CD8-positive, alpha-beta memory T cell (primary cell): ENCODE measurements around the gene EXPH5. TPM values are rescaled to one million over a fixed set of nuclear protein-coding genes. Genes with fewer than 3 reads are reported as not detected.

ENCODE experiments used
- CTCF ChIA-PET: fragments of 350-600 bp; sonication (Branson Sonifier 250); formaldehyde crosslinking; loops from one replicate; lab custom pipeline; 2021; ENCODE audit warnings: antibody characterized with exemption; lab: Charles Lee
- POLR2A ChIA-PET: fragments of 350-600 bp; sonication (Branson Sonifier 250); formaldehyde crosslinking; loops from one replicate; lab custom pipeline; 2021; ENCODE audit warnings: antibody characterized with exemption; lab: Charles Lee
- DNase-seq, 5 donors: peaks; one replicate each; pipeline versions ENCODE4 v3.0.0 to v3.0.0-alpha.2; 2020 to 2022; ENCODE audit warnings: mixed read lengths in 1 of 5
- H3K27ac ChIP-seq: one replicate; pipeline ENCODE4 v1.7.0; 2013; ENCODE audit warnings: low read depth, mild to moderate bottlenecking, low read length, moderate library complexity
- H3K27me3 ChIP-seq: 2 replicates; pipeline ENCODE4 v1.7.0; 2013; ENCODE audit warnings: low read length, mild to moderate bottlenecking; ENCODE audit not compliant: insufficient read depth, poor library complexity, severe bottlenecking
- H3K36me3 ChIP-seq: 2 replicates; pipeline ENCODE4 v1.7.0; 2013; ENCODE audit warnings: mild to moderate bottlenecking, low read length, moderate library complexity; ENCODE audit not compliant: insufficient read depth
- H3K4me1 ChIP-seq: 2 replicates; pipeline ENCODE4 v1.7.0; 2013; ENCODE audit warnings: mild to moderate bottlenecking, low read length, moderate library complexity; ENCODE audit not compliant: insufficient read depth
- H3K4me3 ChIP-seq: 2 replicates; pipeline ENCODE4 v1.7.0; 2013; ENCODE audit warnings: mild to moderate bottlenecking, low read length
- H3K9me3 ChIP-seq: 2 replicates; pipeline ENCODE4 v1.7.0; 2013; ENCODE audit warnings: mild to moderate bottlenecking, low read length
- H3K27ac Mint-ChIP-seq, 8 donors: one replicate each; pipeline ENCODE4 v1.8.0; 2020 to 2021; ENCODE audit warnings: mixed read lengths in 8 of 8, mild to moderate bottlenecking in 6 of 8, inconsistent platforms in 3 of 8, moderate library complexity in 3 of 8
- H3K27me3 Mint-ChIP-seq, 2 donors: one replicate each; pipeline ENCODE4 v1.8.0; 2020 to 2021; ENCODE audit warnings: mixed read lengths in 2 of 2, mild to moderate bottlenecking in 1 of 2, moderate library complexity in 1 of 2
- H3K36me3 Mint-ChIP-seq, 3 donors: one replicate each; pipeline ENCODE4 v1.8.0; 2020 to 2021; ENCODE audit warnings: mixed read lengths in 3 of 3, inconsistent platforms in 1 of 3, mild to moderate bottlenecking in 1 of 3
- H3K4me1 Mint-ChIP-seq, 3 donors: one replicate each; pipeline ENCODE4 v1.8.0; 2020 to 2021; ENCODE audit warnings: mixed read lengths in 3 of 3, inconsistent platforms in 1 of 3, mild to moderate bottlenecking in 1 of 3
- H3K4me3 Mint-ChIP-seq, 7 donors: one replicate each; pipeline ENCODE4 v1.8.0; 2020 to 2021; ENCODE audit warnings: mixed read lengths in 7 of 7, mild to moderate bottlenecking in 6 of 7, moderate library complexity in 4 of 7, inconsistent platforms in 2 of 7
- H3K9me3 Mint-ChIP-seq, 5 donors: one replicate each; pipeline ENCODE4 v1.8.0; 2020 to 2022; ENCODE audit warnings: mixed read lengths in 5 of 5, mild to moderate bottlenecking in 3 of 5, moderate library complexity in 2 of 5, inconsistent platforms in 1 of 5
- polyA plus RNA-seq: library from polyadenylated mRNA; unstranded; fragments of 300-500 nt; fragmentation: Illumina TruSeq; gene quantifications from one replicate; pipeline ENCODE4 v1.2.3, GENCODE V29; 2021
- total RNA-seq, 2 experiments: library from RNA; stranded (reverse); gene quantifications; one replicate each; pipeline ENCODE4 v1.2.3, GENCODE V29; 2021

The EXPH5 gene
- total and polyA plus RNA-seq, 3 experiments from 2014 or later, result 0.60 to 0.89 (median 0.85) TPM

DNA sequence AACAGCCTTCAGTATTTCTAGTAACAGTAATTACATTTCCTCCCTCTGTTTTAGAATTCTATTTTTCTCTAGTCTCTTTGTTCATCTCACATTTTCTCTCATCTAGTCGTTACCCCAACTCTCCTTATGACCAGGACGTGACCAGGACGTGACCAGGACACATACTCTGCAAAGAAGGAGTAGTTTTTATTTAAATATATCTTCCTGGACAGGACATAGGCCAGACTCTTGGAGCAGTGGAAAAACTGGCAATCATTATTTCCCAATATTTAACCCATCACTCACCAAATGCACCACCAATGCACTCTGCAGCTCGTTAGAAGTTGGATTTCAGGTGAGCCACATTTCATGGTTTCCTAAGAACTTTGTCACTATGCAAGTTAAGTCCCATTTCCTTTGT is 55.1 kb downstream of the EXPH5 start:
- peaks cover 0 to 1% of the 10 kb centered on the region in 2 donors for H3K27me3 Mint-ChIP-seq
- POLR2A ChIA-PET, result no interaction called here
- no peaks in the 10 kb centered on the region for H3K36me3 ChIP-seq
- no peaks in the 10 kb centered on the region for H3K9me3 ChIP-seq
- no peak for DNase-seq
- H3K4me3 Mint-ChIP-seq, result peak overlapping the region in 1 of 7 donors; percentile 17
- H3K9me3 Mint-ChIP-seq, result no peaks in the 10 kb centered on the region
- peak overlapping the region in 2 of 8 donors; percentile 3 to 44 for H3K27ac Mint-ChIP-seq
- H3K4me1 ChIP-seq, result no peaks in the 10 kb centered on the region
- H3K27me3 ChIP-seq, result no peaks in the 10 kb centered on the region
- H3K36me3 Mint-ChIP-seq, result peaks cover 0 to 7% (median 0%) of the 10 kb centered on the region in 3 donors
- no peak overlapping the region for H3K4me3 ChIP-seq
- peaks cover 0 to 9% (median 7%) of the 10 kb centered on the region in 3 donors for H3K4me1 Mint-ChIP-seq
- CTCF ChIA-PET, result no interaction called here
- no peak overlapping the region for H3K27ac ChIP-seq

DNA sequence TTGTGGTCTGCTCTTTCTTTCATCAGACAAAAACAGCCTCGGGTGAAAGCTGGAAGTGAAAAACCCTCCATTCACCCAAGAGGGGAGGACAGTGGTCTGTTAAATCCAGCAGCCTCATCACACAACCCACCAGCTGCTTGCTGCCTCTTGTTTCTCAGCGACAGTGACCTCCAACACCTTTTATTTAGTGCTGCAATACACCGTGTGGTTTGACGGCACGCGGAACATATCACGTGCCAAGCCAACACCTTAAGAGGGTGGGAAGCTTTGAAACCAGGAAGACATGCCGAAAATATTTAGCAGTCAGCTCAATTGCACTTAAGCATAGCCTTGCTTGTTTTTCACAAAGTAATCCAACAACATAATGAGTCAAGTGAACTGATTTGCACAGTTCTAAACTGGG is 55.5 kb downstream of the EXPH5 start:
- H3K4me3 Mint-ChIP-seq, result peak overlapping the region in 5 of 7 donors; percentile 16 to 56 (median 29)
- CTCF ChIA-PET, result no interaction called here

DNA sequence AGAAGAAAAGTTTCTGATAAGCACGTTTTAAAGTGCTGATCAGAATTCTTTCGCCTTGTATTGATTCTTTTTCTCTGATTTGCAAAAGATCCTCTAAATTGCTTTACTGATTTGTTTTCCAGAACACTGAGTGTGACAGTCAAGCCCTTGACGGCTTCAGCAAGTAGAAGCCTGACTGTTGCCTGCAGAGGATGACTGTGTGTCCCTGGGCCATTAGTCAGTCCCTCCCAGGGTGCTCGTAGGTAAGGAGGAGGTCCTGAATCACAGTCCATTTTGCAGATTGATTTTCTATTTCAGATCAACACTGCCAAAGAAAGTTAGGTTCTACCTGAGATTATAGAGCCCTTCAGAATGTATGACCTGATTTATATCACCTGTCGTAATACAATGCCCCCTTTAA is 56.8 kb downstream of the EXPH5 start:
- no peaks in the 10 kb centered on the region for H3K9me3 ChIP-seq
- H3K27ac ChIP-seq, result no peak overlapping the region
- no peaks in the 10 kb centered on the region for H3K36me3 ChIP-seq
- no peak for DNase-seq
- H3K27ac Mint-ChIP-seq, result no peak overlapping the region
- H3K4me1 ChIP-seq, result no peaks in the 10 kb centered on the region
- H3K4me3 Mint-ChIP-seq, result no peak overlapping the region
- no peaks in the 10 kb centered on the region for H3K27me3 ChIP-seq
- ChIA-PET POLR2A (no interaction called here), CTCF (no interaction called here)
- peaks cover 0 to 1% of the 10 kb centered on the region in 2 donors for H3K27me3 Mint-ChIP-seq
- H3K4me3 ChIP-seq, result no peak overlapping the region
- peaks cover 0 to 11% (median 0%) of the 10 kb centered on the region in 3 donors for H3K36me3 Mint-ChIP-seq
- H3K9me3 Mint-ChIP-seq, result no peaks in the 10 kb centered on the region
- peaks cover 0 to 9% (median 7%) of the 10 kb centered on the region in 3 donors for H3K4me1 Mint-ChIP-seq

More for the DNA sequence above, 55.5 kb downstream of the EXPH5 start:
- DNase-seq, result peak in 4 of 5 donors; percentile 6 to 48 (median 14)
- no peak overlapping the region for H3K4me3 ChIP-seq
- Mint-ChIP-seq H3K9me3 (no peaks in the 10 kb centered on the region), H3K4me1 (peaks cover 0 to 9% (median 7%) of the 10 kb centered on the region in 3 donors), H3K36me3 (peaks cover 0 to 8% (median 0%) of the 10 kb centered on the region in 3 donors), H3K27ac (peak overlapping the region in 3 of 8 donors; percentile 10 to 26 (median 25)), H3K27me3 (peaks cover 0 to 1% of the 10 kb centered on the region in 2 donors)
- no peaks in the 10 kb centered on the region for H3K27me3 ChIP-seq
- no peak overlapping the region for H3K27ac ChIP-seq
- no peaks in the 10 kb centered on the region for H3K4me1 ChIP-seq
- POLR2A ChIA-PET, result no interaction called here
- H3K36me3 ChIP-seq, result no peaks in the 10 kb centered on the region
- no peaks in the 10 kb centered on the region for H3K9me3 ChIP-seq

DNA sequence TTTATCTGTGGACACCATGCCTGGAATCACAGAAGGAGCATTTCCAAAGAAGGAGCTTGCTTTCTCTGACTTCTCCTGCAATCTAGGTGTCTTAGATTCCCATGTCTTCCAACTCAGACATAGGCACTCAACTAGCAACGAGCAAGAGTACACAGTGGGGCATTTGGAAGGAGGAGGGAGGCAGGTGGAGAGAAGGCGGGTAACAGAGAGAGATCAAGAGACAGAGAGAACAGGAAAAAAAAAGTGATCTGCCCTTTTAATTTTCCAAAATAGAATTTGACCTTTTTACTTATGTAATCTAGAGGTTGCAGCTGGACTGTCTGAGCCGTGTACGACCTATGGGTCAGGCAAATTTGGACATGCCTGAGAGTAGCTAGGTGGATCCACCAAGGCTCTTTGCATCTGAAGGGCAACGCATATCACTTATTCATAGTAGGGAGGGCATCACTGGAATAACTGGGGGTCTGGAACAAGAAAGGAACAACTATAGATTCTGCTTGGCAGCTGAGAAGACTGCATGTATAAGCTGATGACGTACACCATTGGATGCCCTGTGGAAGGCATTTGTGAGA is 58.1 kb downstream of the EXPH5 start:
- no peaks in the 10 kb centered on the region for H3K9me3 Mint-ChIP-seq
- DNase-seq, result no peak
- Histone ChIP-seq H3K9me3 (no peaks in the 10 kb centered on the region), H3K27ac (no peak overlapping the region), H3K4me3 (no peak overlapping the region), H3K27me3 (no peaks in the 10 kb centered on the region), H3K4me1 (no peaks in the 10 kb centered on the region), H3K36me3 (no peaks in the 10 kb centered on the region)
- POLR2A ChIA-PET, result no interaction called here
- H3K36me3 Mint-ChIP-seq, result peaks cover 0 to 11% (median 0%) of the 10 kb centered on the region in 3 donors
- H3K27me3 Mint-ChIP-seq, result peaks cover 0 to 3% of the 10 kb centered on the region in 2 donors
- CTCF ChIA-PET, result no interaction called here
- peaks cover 0 to 9% (median 9%) of the 10 kb centered on the region in 3 donors for H3K4me1 Mint-ChIP-seq
- H3K27ac Mint-ChIP-seq, result no peak overlapping the region
- no peak overlapping the region for H3K4me3 Mint-ChIP-seq

DNA sequence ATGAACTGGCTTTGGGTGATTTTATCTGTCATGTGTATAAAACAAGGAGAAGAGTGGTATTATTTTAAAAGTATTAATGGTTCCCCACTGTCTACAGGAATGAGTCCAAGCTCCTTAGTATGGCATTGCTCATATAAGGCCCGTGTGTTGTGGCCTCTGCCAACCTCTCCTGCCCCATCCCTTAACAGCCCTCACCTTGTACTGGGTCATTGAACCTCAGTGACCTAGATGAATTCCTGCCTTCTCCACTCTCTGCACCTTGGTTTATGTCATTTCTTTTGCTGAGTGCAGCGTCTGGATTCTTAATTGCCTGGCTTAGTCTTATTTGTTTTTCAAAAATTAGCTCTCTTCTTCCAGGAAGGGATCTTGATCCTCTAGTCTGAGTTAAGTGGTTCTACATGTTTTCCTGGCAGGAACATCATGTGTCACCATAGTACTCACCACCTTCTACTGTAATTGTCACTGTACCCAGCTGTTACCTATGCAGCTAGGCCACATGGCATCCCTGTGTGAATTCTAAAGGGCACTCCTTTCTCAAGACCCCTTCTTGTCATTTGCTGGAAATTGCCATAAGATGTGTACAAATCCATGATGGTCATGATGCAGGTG is 59.2 kb downstream of the EXPH5 start:
- Mint-ChIP-seq H3K27me3 (peaks cover 0 to 3% of the 10 kb centered on the region in 2 donors), H3K36me3 (peaks cover 0 to 11% (median 0%) of the 10 kb centered on the region in 3 donors), H3K4me1 (peaks cover 0 to 9% (median 9%) of the 10 kb centered on the region in 3 donors), H3K4me3 (no peak overlapping the region), H3K27ac (no peak overlapping the region), H3K9me3 (no peaks in the 10 kb centered on the region)
- H3K27ac ChIP-seq, result no peak overlapping the region
- H3K4me3 ChIP-seq, result no peak overlapping the region
- ChIA-PET CTCF (no interaction called here), POLR2A (no interaction called here)
- H3K9me3 ChIP-seq, result no peaks in the 10 kb centered on the region
- no peaks in the 10 kb centered on the region for H3K4me1 ChIP-seq
- no peaks in the 10 kb centered on the region for H3K27me3 ChIP-seq
- DNase-seq, result no peak
- H3K36me3 ChIP-seq, result no peaks in the 10 kb centered on the region

DNA sequence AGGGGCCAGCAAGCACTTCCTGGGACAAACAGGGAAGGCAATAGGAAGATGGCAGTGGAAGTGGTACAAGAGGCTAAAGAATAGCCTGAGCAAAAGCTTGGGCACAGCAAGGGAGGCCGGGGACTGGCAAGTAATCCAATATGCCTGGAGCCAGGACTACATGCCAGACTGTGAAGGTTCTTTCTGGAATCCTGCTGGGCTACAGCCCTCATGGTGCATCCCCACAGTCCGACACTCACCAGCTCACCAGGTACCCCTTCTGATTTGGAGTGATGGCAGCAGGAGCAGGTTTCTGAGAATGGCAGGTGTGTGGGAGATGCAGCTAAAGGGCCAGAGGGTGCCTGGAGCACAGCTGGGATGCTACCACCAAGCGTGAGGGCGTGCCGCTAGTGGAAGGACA is 63.1 kb downstream of the EXPH5 start:
- ChIA-PET POLR2A (no interaction called here), CTCF (no interaction called here)
- Histone ChIP-seq H3K27ac (no peak overlapping the region), H3K4me1 (no peaks in the 10 kb centered on the region), H3K27me3 (no peaks in the 10 kb centered on the region), H3K36me3 (no peaks in the 10 kb centered on the region), H3K4me3 (no peak overlapping the region), H3K9me3 (no peaks in the 10 kb centered on the region)
- no peak overlapping the region for H3K4me3 Mint-ChIP-seq
- H3K9me3 Mint-ChIP-seq, result no peaks in the 10 kb centered on the region
- peaks cover 0 to 9% (median 0%) of the 10 kb centered on the region in 3 donors for H3K36me3 Mint-ChIP-seq
- H3K27ac Mint-ChIP-seq, result no peak overlapping the region
- H3K4me1 Mint-ChIP-seq, result peaks cover 0 to 2% (median 0%) of the 10 kb centered on the region in 3 donors
- peaks cover 0 to 7% of the 10 kb centered on the region in 2 donors for H3K27me3 Mint-ChIP-seq
- no peak for DNase-seq

DNA sequence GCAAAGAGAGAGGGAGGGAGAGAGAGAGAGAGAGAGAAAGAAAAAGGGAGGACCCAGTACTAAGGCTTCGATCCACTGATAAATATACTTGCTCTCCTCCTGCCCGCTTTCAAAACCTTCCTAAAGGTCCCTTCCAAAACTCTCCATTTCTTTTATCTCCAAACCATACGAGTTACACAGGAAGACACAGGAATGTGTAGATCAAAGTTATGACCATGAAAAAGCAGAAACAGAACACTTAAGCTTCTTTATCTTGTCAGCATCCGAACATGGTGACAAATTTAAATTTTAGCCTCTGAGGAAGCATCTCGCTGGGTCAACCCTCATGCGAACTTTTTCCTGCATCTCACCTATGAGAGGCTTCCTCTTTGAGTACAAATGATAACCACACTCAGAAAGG is 66.2 kb downstream of the EXPH5 start:
- peaks cover 0 to 2% (median 0%) of the 10 kb centered on the region in 3 donors for H3K4me1 Mint-ChIP-seq
- no peaks in the 10 kb centered on the region for H3K27me3 ChIP-seq
- no peak overlapping the region for H3K4me3 Mint-ChIP-seq
- H3K27me3 Mint-ChIP-seq, result peaks cover 4 to 13% of the 10 kb centered on the region in 2 donors
- DNase-seq, result no peak
- ChIA-PET POLR2A (no interaction called here), CTCF (no interaction called here)
- H3K27ac Mint-ChIP-seq, result peak overlapping the region in 1 of 8 donors; percentile 68
- no peak overlapping the region for H3K27ac ChIP-seq
- no peak overlapping the region for H3K4me3 ChIP-seq
- peaks cover 0 to 3% (median 2%) of the 10 kb centered on the region in 3 donors for H3K36me3 Mint-ChIP-seq
- H3K4me1 ChIP-seq, result no peaks in the 10 kb centered on the region
- H3K36me3 ChIP-seq, result no peaks in the 10 kb centered on the region
- no peaks in the 10 kb centered on the region for H3K9me3 Mint-ChIP-seq
- H3K9me3 ChIP-seq, result no peaks in the 10 kb centered on the region

DNA sequence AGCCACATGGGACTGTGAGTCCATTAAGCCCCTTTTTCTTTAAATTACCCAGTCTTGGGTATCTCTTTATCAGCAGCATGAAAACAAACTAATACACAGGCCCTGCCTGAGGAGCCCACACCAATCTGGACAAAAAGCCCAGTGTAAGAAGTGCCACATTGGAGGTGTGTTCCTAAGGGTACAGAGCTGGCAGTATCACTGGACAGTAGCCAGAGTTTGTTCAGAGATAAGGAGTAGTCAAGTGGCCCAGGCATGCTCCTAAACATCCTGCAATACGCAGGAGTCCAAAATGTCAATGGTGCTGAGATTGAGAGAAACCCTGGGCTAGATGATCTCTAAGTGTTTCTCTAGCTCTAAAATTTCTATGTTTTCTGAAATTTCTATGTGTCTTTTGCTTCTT is 68.4 kb downstream of the EXPH5 start:
- Mint-ChIP-seq H3K27me3 (peaks cover 4 to 17% of the 10 kb centered on the region in 2 donors), H3K36me3 (peaks cover 0 to 3% (median 3%) of the 10 kb centered on the region in 3 donors), H3K4me3 (no peak overlapping the region), H3K4me1 (no peaks in the 10 kb centered on the region), H3K27ac (peak overlapping the region in 1 of 8 donors; percentile 11), H3K9me3 (no peaks in the 10 kb centered on the region)
- no peak overlapping the region for H3K4me3 ChIP-seq
- no peak overlapping the region for H3K27ac ChIP-seq
- H3K27me3 ChIP-seq, result no peaks in the 10 kb centered on the region
- H3K36me3 ChIP-seq, result no peaks in the 10 kb centered on the region
- H3K9me3 ChIP-seq, result no peaks in the 10 kb centered on the region
- POLR2A ChIA-PET, result interaction anchor here (0.7 kb wide), 1 partner anchor 403 kb away, joined by 6 read pairs; no protein-coding TSS in a partner anchor
- H3K4me1 ChIP-seq, result no peaks in the 10 kb centered on the region
- CTCF ChIA-PET, result no interaction called here
- DNase-seq, result no peak
